Activated CD8-positive, alpha-beta T cell treated with anti-CD3 and anti-CD28 coated beads for 36 hours (primary cell): ENCODE data around the gene EDARADD. TPM values are rescaled to one million over a fixed set of nuclear protein-coding genes. Genes with fewer than 3 reads are reported as not detected.

Experiments used
- ATAC-seq: fragments of 200-7000 bp; cut with Tn5 transposase; one replicate; pipeline ENCODE4 v1.10.0; 2021; ENCODE audit warnings: mild to moderate bottlenecking, moderate library complexity
- CTCF ChIA-PET: fragments of 350-600 bp; sonication (Branson Sonifier 250); formaldehyde crosslinking; loops from one replicate; lab custom pipeline; 2021; ENCODE audit warnings: antibody characterized with exemption; lab: Charles Lee
- POLR2A ChIA-PET: fragments of 350-600 bp; sonication (Branson Sonifier 250); formaldehyde crosslinking; loops from one replicate; lab custom pipeline; 2021; ENCODE audit warnings: antibody characterized with exemption; lab: Charles Lee
- DNase-seq: peaks from one replicate; pipeline ENCODE4 v3.0.0-alpha.2; 2020
- H3K27ac Mint-ChIP-seq: one replicate; pipeline ENCODE4 v1.8.0; 2021; ENCODE audit warnings: mild to moderate bottlenecking, mixed read lengths
- H3K27me3 Mint-ChIP-seq: one replicate; pipeline ENCODE4 v1.8.0; 2021; ENCODE audit warnings: mixed read lengths
- H3K36me3 Mint-ChIP-seq: one replicate; pipeline ENCODE4 v1.8.0; 2021; ENCODE audit warnings: low read depth, mixed read lengths
- H3K4me1 Mint-ChIP-seq: one replicate; pipeline ENCODE4 v1.8.0; 2021; ENCODE audit warnings: low read depth, mixed read lengths
- H3K4me3 Mint-ChIP-seq: one replicate; pipeline ENCODE4 v1.8.0; 2021; ENCODE audit warnings: mild to moderate bottlenecking, moderate library complexity, mixed read lengths
- H3K9me3 Mint-ChIP-seq: one replicate; pipeline ENCODE4 v1.8.0; 2021; ENCODE audit warnings: mixed read lengths
- intact Hi-C: fragments of 100-400 bp; cut with micrococcal nuclease; formaldehyde crosslinking; loops from one replicate; pipeline ENCODE4 v1.10.0; 2022
- total RNA-seq, 2 experiments: library from RNA; stranded (reverse); gene quantifications; one replicate each; pipeline ENCODE4 v1.2.3, GENCODE V29; 2021
- TF ChIP-seq, protein P1 (sequence below): fragments of 200-600 bp; IDR thresholded peaks from one replicate; pipeline ENCODE4 v1.8.0; 2022; ENCODE audit warnings: antibody characterized with exemption, mild to moderate bottlenecking

Gene EDARADD
- total RNA-seq, 2 experiments from 2014 or later: 1.7 to 3.0 TPM

DNA sequence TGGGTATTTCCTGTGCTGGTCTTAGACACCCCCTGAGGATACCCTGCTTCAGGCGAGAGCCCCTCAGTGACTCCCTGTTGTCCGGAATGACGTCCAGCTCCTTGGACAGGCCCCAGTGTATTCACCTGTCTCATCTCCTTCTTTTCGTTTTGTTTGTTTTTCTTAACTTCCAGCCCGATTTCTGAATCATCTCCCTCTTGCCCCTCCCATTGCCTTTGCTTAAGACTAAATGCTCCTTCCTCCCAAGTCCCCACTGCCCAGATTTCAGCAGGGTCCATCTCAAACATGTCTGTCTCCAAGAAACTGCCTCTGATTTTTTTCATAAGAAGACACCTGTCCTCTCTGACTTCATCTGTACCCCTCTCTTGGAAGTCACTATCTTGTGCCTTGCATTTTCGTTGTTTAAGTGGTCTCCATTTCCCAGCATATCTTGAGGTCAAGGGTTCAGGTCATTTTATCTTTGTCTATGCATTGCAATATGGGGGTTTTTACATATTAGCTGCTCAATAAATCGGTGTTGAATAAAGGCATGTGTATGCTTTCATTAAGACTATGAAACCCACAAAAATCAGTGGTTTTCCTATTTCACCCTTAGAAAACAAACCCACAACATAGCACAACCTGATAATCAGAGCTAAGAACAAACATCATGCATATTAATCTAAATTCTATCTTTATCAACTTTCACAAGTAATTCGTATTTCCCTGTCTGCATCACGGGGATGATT is 71.3 kb downstream of the EDARADD start:
- Mint-ChIP-seq H3K27me3 (peaks cover 39% of the 10 kb centered on the region), H3K27ac (no peak overlapping the region), H3K4me3 (no peak overlapping the region), H3K36me3 (no peaks in the 10 kb centered on the region), H3K9me3 (no peaks in the 10 kb centered on the region), H3K4me1 (peaks cover 21% of the 10 kb centered on the region)
- TF ChIP-seq, protein P1, sequence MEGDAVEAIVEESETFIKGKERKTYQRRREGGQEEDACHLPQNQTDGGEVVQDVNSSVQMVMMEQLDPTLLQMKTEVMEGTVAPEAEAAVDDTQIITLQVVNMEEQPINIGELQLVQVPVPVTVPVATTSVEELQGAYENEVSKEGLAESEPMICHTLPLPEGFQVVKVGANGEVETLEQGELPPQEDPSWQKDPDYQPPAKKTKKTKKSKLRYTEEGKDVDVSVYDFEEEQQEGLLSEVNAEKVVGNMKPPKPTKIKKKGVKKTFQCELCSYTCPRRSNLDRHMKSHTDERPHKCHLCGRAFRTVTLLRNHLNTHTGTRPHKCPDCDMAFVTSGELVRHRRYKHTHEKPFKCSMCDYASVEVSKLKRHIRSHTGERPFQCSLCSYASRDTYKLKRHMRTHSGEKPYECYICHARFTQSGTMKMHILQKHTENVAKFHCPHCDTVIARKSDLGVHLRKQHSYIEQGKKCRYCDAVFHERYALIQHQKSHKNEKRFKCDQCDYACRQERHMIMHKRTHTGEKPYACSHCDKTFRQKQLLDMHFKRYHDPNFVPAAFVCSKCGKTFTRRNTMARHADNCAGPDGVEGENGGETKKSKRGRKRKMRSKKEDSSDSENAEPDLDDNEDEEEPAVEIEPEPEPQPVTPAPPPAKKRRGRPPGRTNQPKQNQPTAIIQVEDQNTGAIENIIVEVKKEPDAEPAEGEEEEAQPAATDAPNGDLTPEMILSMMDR: no peak
- ChIA-PET CTCF (interaction anchor here (1.2 kb wide), 1 partner anchor 19 kb away, joined by 3 read pairs; no protein-coding TSS in a partner anchor), POLR2A (no interaction called here)
- ATAC-seq (no peak), DNase-seq (no peak)
- intact Hi-C loops: no loop called here

DNA sequence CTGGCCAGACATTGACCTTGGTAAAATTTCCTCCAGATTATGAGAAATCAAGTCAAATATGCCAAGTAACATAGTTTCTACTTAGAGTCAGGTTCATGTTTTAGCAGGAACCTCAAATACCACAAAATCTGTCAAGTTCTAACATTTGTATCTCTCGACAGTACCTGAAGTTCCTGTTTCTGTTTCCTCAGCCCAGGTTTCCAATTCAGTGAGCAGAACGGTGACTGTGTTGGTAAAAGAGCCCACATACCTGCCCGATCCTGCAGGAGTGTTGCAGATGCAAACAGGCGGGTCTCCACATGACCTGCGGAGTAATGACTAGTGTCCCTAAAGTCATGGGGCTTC is 71.8 kb downstream of the EDARADD start:
- ATAC-seq: peak; percentile 42
- H3K27me3 Mint-ChIP-seq: peaks cover 39% of the 10 kb centered on the region
- H3K27ac Mint-ChIP-seq: no peak overlapping the region
- ChIA-PET POLR2A (no interaction called here), CTCF (no interaction called here)
- peaks cover 21% of the 10 kb centered on the region for H3K4me1 Mint-ChIP-seq
- no peak overlapping the region for H3K4me3 Mint-ChIP-seq
- TF ChIP-seq, protein P1: no peak
- no peak for DNase-seq
- no peaks in the 10 kb centered on the region for H3K9me3 Mint-ChIP-seq
- H3K36me3 Mint-ChIP-seq: no peaks in the 10 kb centered on the region
- intact Hi-C loops: no loop called here

DNA sequence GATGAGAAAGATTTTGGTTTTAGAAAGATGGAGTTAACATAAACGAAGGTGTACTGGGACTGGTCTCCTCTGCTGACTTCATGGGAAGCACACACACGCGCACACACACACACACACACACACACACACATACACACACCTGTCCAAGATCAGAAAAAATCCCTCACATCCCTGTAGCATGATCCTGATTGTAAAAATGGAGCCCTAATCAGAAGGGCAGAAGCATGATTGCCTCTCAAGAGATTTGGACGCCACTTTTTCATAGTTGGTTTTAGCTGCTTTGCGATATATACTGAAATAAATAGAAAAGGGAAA is 73.2 kb downstream of the EDARADD start:
- POLR2A ChIA-PET: interaction anchor here (0.7 kb wide), 1 partner anchor 28 kb away, joined by 3 read pairs; no protein-coding TSS in a partner anchor
- H3K27me3 Mint-ChIP-seq: peaks cover 34% of the 10 kb centered on the region

DNA sequence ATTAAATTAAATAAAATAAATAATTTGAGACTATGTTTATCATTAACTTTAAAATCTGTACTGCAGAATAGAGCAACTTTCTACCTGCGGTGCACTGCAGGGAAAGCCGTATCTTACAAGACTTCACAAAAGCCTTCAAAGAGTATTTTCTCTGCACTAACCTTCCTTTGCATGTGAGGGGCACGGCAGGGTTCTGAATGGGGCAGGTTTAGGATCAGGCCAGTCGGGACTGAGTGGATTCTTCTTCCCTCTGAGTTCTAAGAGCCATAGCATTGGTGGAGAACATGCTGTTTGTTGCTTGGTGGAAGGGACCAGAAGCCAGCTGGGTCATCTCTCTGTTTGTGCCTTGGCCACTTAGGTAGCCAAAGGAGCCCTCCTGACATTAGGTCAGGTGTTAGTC is 74.5 kb downstream of the EDARADD start:
- H3K27ac Mint-ChIP-seq: no peak overlapping the region
- H3K4me1 Mint-ChIP-seq: peaks cover 23% of the 10 kb centered on the region
- POLR2A ChIA-PET: interaction anchor here (1.1 kb wide), 1 partner anchor 415 kb away, joined by 3 read pairs; no protein-coding TSS in a partner anchor
- CTCF ChIA-PET: no interaction called here
- H3K36me3 Mint-ChIP-seq: no peaks in the 10 kb centered on the region
- no peaks in the 10 kb centered on the region for H3K9me3 Mint-ChIP-seq
- intact Hi-C loops: no loop called here
- no peak overlapping the region for H3K4me3 Mint-ChIP-seq
- TF ChIP-seq, protein P1: no peak
- no peak for ATAC-seq
- peaks cover 31% of the 10 kb centered on the region for H3K27me3 Mint-ChIP-seq
- no peak for DNase-seq

More for the DNA sequence above, 73.2 kb downstream of the EDARADD start:
- no peak overlapping the region for H3K4me3 Mint-ChIP-seq
- no peaks in the 10 kb centered on the region for H3K9me3 Mint-ChIP-seq
- intact Hi-C loops: no loop called here
- H3K36me3 Mint-ChIP-seq: no peaks in the 10 kb centered on the region
- no peak for ATAC-seq
- CTCF ChIA-PET: no interaction called here
- no peak for DNase-seq
- TF ChIP-seq, protein P1: no peak
- H3K27ac Mint-ChIP-seq: no peak overlapping the region
- H3K4me1 Mint-ChIP-seq: peaks cover 23% of the 10 kb centered on the region

DNA sequence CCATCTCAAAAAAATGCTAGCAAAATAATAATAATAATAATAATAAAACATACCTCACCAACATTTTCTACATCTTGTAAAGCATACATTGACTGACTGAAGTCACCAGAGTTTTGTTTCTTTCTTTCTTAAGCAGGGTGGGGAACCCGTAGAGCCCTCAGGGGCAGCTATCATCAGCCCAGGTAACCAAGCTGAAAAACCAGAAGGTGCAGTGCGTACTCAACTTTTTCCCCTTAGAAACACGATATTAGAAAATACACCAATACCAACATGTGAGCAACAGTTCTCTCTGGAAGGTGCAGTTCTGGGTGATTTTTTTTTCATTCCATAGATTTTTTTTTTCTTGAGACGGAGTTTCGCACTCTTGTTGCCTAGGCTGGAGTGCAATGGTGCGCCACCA is 75.4 kb downstream of the EDARADD start:
- no peak overlapping the region for H3K4me3 Mint-ChIP-seq
- H3K36me3 Mint-ChIP-seq: no peaks in the 10 kb centered on the region
- ATAC-seq (no peak), DNase-seq (no peak)
- TF ChIP-seq, protein P1: no peak
- H3K27ac Mint-ChIP-seq: no peak overlapping the region
- intact Hi-C loops: no loop called here
- CTCF ChIA-PET: interaction anchor here (0.7 kb wide), 1 partner anchor 329 kb away, joined by 3 read pairs; no protein-coding TSS in a partner anchor
- peaks cover 29% of the 10 kb centered on the region for H3K27me3 Mint-ChIP-seq
- peaks cover 23% of the 10 kb centered on the region for H3K4me1 Mint-ChIP-seq
- H3K9me3 Mint-ChIP-seq: no peaks in the 10 kb centered on the region
- POLR2A ChIA-PET: interaction anchor here (0.6 to 1.2 kb wide), 3 partner anchors 13 to 414 kb away, joined by 3 read pairs; no protein-coding TSS in a partner anchor
